Measurements from ENCODE around the gene GNB1. TPM values are rescaled to one million over a fixed set of nuclear protein-coding genes. Genes with fewer than 3 reads are reported as not detected.

Gene GNB1
- total and polyA plus RNA-seq, 10 of the 15 experiments (the other 5 are each of a cell fraction or from before 2014, with no cell fraction given) = 23.0 to 392 (median 93.9) TPM

- peak in 2 of 3 experiments; percentile 15 to 23; a peak in 3 of 6 replicates for TF ChIP-seq CTCF (IDR thresholded peaks at IDR 0.05 in 2 of 3, conservative IDR thresholded peaks at IDR 0.05 in 1 of 3; ENCODE audit: control insufficient read depth in 2 of 3, extremely low read depth in 1 of 3, insufficient read depth in 1 of 3, low read depth in 3 of 3, low read length in 3 of 3)
- no peak for TF ChIP-seq LARP7 (IDR thresholded peaks at IDR 0.05)
- TF ChIP-seq SMAD5 (IDR thresholded peaks at IDR 0.05; ENCODE audit: low read depth) = no peak
- TF ChIP-seq CEBPZ (IDR thresholded peaks at IDR 0.05; ENCODE audit: low read depth, low read length) = no peak
- TF ChIP-seq NRF1 (conservative IDR thresholded peaks at IDR 0.05; ENCODE audit: low read depth, low read length) = no peak
Measured at GRCh38 chr1:1775327-1776226, 115.3 kb downstream of the GNB1 start (continued).

Measured in GM12878 (cell line).